B cell (primary cell): ENCODE measurements around the gene KSR1. TPM values are rescaled to one million over a fixed set of nuclear protein-coding genes. Genes with fewer than 3 reads are reported as not detected.
"Not testable (repeated sequence)": the region's sequence is repeated elsewhere in the genome, so short reads cannot be mapped to it uniquely, and the experiment has no call there.

Experiments
- ATAC-seq: fragments of 200-7000 bp; cut with Tn5 transposase; one replicate; pipeline ENCODE4 v1.10.0; 2021; ENCODE audit warnings: low read depth, mild to moderate bottlenecking, moderate number of reproducible peaks, moderate library complexity
- CTCF ChIA-PET: fragments of 350-600 bp; sonication (Branson Sonifier 250); formaldehyde crosslinking; loops from one replicate; lab custom pipeline; 2021; ENCODE audit warnings: antibody characterized with exemption, inconsistent platforms; lab: Charles Lee
- POLR2A ChIA-PET: fragments of 350-600 bp; sonication (Branson Sonifier 250); formaldehyde crosslinking; loops from one replicate; lab custom pipeline; 2021; ENCODE audit warnings: antibody characterized with exemption; lab: Charles Lee
- DNase-seq: peaks from one replicate; pipeline ENCODE4 v3.0.0; 2013
- H2AFZ ChIP-seq: 2 replicates; pipeline ENCODE4 v1.6.1; 2012; ENCODE audit warnings: mild to moderate bottlenecking, low read depth, low read length; ENCODE audit not compliant: insufficient read depth, poor library complexity, severe bottlenecking
- H3K27ac ChIP-seq, 2 donors: 1 replicate in 1 of 2; 2 replicates in 1 of 2; pipeline ENCODE4 v1.5.1; 2012 to 2013; ENCODE audit warnings: low read length in 2 of 2, mild to moderate bottlenecking in 2 of 2, moderate library complexity in 1 of 2
- H3K27me3 ChIP-seq, 4 experiments: fragments of 200-600 bp in 1 of 4; sonication (generic) in 1 of 4; replicated peaks in 1 of 4; 1 replicate in 2 of 4; 2 replicates in 2 of 4; pipeline versions ENCODE4 v1.6.1 to v1.7.0; 2013 to 2016; ENCODE audit warnings: low read length in 3 of 4, mild to moderate bottlenecking in 2 of 4, mixed read lengths in 1 of 4, moderate library complexity in 1 of 4; ENCODE audit not compliant: insufficient read depth in 4 of 4, control insufficient read depth in 3 of 4; ENCODE audit errors: control extremely low read depth in 1 of 4
- H3K36me3 ChIP-seq, 2 experiments: replicated peaks in 1 of 2; 1 replicate in 1 of 2; 2 replicates in 1 of 2; pipeline versions ENCODE4 v1.6.1 to v1.7.1; 2013; ENCODE audit warnings: low read length in 1 of 2; ENCODE audit not compliant: insufficient read depth in 2 of 2, control insufficient read depth in 1 of 2; ENCODE audit errors: control extremely low read depth in 1 of 2, extremely low read depth in 1 of 2
- H3K4me1 ChIP-seq, 2 donors: fragments of 200-600 bp in 1 of 2; sonication (generic) in 1 of 2; 1 replicate in 1 of 2; 2 replicates in 1 of 2; pipeline versions ENCODE4 v1.5.1 to v1.6.1; 2013 to 2017; ENCODE audit warnings: low read length in 2 of 2; ENCODE audit not compliant: control insufficient read depth in 2 of 2, insufficient read depth in 2 of 2
- H3K4me2 ChIP-seq: replicated peaks from 2 replicates; pipeline ENCODE3; 2012; ENCODE audit warnings: mild to moderate bottlenecking, low read depth, low read length; ENCODE audit not compliant: poor library complexity, severe bottlenecking
- H3K4me3 ChIP-seq, 5 experiments: fragments of 200-600 bp in 1 of 5; sonication (generic) in 1 of 5; 1 replicate in 3 of 5; 2 replicates in 2 of 5; pipeline versions ENCODE4 v1.5.1 to v1.7.0; 2011 to 2016; ENCODE audit warnings: low read length in 4 of 5, mild to moderate bottlenecking in 4 of 5, low read depth in 2 of 5, control low read depth in 1 of 5, moderate library complexity in 1 of 5; ENCODE audit not compliant: insufficient read depth in 1 of 5; ENCODE audit errors: control extremely low read depth in 1 of 5, extremely low read depth in 1 of 5
- H3K79me2 ChIP-seq: fragments of 200-600 bp; sonication (generic); one replicate; pipeline ENCODE4 v1.6.0; 2016; ENCODE audit warnings: low read length; ENCODE audit not compliant: control insufficient read depth, insufficient read depth
- H3K9ac ChIP-seq: fragments of 200-600 bp; sonication (generic); 2 replicates; pipeline ENCODE4 v1.6.1; 2017; ENCODE audit warnings: mild to moderate bottlenecking, low read length, moderate library complexity
- H3K9me3 ChIP-seq, 3 donors: one replicate each; pipeline versions ENCODE4 v1.6.1 to v1.7.1; 2013; ENCODE audit warnings: low read length in 2 of 3; ENCODE audit not compliant: control insufficient read depth in 2 of 3, insufficient read depth in 1 of 3; ENCODE audit errors: control extremely low read depth in 1 of 3
- H4K20me1 ChIP-seq: 2 replicates; pipeline ENCODE4 v1.6.0; 2012; ENCODE audit warnings: mild to moderate bottlenecking, low read length; ENCODE audit not compliant: insufficient read depth, control insufficient read depth, poor library complexity, severe bottlenecking
- H3K27ac Mint-ChIP-seq: one replicate; pipeline ENCODE4 v1.8.0; 2021; ENCODE audit warnings: mixed read lengths
- H3K27me3 Mint-ChIP-seq: one replicate; pipeline ENCODE4 v1.8.0; 2021; ENCODE audit warnings: mixed read lengths
- H3K4me1 Mint-ChIP-seq: one replicate; pipeline ENCODE4 v1.8.0; 2021; ENCODE audit warnings: mixed read lengths
- H3K4me3 Mint-ChIP-seq: one replicate; pipeline ENCODE4 v1.8.0; 2021; ENCODE audit warnings: mixed read lengths
- H3K9me3 Mint-ChIP-seq: one replicate; pipeline ENCODE4 v1.8.0; 2022; ENCODE audit warnings: mixed read lengths; ENCODE audit not compliant: insufficient read depth
- EZH2 ChIP-seq: IDR thresholded peaks from 2 replicates; pipeline ENCODE4 v1.6.1; 2012; ENCODE audit warnings: borderline replicate concordance, low read depth, mild to moderate bottlenecking, moderate library complexity, low read length; ENCODE audit not compliant: insufficient read depth, poor library complexity, severe bottlenecking
- WGBS: methylation state at CpG from one replicate; pipeline ENCODE4 v1.1.5; 2013; ENCODE audit warnings: missing lambda C conversion rate; ENCODE audit not compliant: insufficient coverage; 5-methylcytosine and 5-hydroxymethylcytosine counted together
- intact Hi-C: fragments of 100-400 bp; cut with micrococcal nuclease; formaldehyde crosslinking; loops from one replicate; pipeline ENCODE4 v1.10.0; 2022
- polyA plus RNA-seq: library from polyadenylated mRNA; depleted of rRNA; stranded (reverse); fragments of >200 nt; gene quantifications from 2 replicates; pipeline ENCODE4 v1.2.3, GENCODE V29; 2012
- total RNA-seq, 2 donors: library from RNA; stranded (reverse); fragments of 120-200 nt in 1 of 2; gene quantifications; 1 replicate in 1 of 2; 2 replicates in 1 of 2; pipeline versions ENCODE4 v1.2.3 to v1.2.4, GENCODE V29; 2013 to 2022
- TF ChIP-seq, protein P1 (sequence below): fragments of 200-600 bp; IDR thresholded peaks from one replicate; pipeline ENCODE4 v1.8.0; 2022; ENCODE audit warnings: antibody characterized with exemption, mild to moderate bottlenecking

KSR1 gene
- total and polyA plus RNA-seq, 2 donors (not counting 1 experiment from before 2014, with no cell fraction given): 27.5 to 85.6 TPM

GRCh38 chr17:27640790-27641189 is 184.5 kb downstream of the KSR1 start:
- H3K27me3 ChIP-seq: no peaks in the 10 kb centered on the region
- no peak for ATAC-seq
- no peak overlapping the region for H3K27ac Mint-ChIP-seq
- no peaks in the 10 kb centered on the region for H3K27me3 Mint-ChIP-seq
- peaks cover 17% of the 10 kb centered on the region for H3K79me2 ChIP-seq
- no peak overlapping the region for H3K4me3 Mint-ChIP-seq
- peaks cover 2 to 36% of the 10 kb centered on the region in 2 experiments for H3K36me3 ChIP-seq
- H3K4me1 ChIP-seq: peaks cover 5% of the 10 kb centered on the region in 2 donors
- H3K9me3 Mint-ChIP-seq: no peaks in the 10 kb centered on the region
- WGBS: 100% methylated on average over 1 of the region's 4 CpGs
- no peak overlapping the region for H3K9ac ChIP-seq
- no peak overlapping the region for H3K27ac ChIP-seq
- H3K4me2 ChIP-seq: no peak overlapping the region
- peaks cover 5% of the 10 kb centered on the region for H3K4me1 Mint-ChIP-seq
- no peak overlapping the region for H2AFZ ChIP-seq
- TF ChIP-seq, protein P1, sequence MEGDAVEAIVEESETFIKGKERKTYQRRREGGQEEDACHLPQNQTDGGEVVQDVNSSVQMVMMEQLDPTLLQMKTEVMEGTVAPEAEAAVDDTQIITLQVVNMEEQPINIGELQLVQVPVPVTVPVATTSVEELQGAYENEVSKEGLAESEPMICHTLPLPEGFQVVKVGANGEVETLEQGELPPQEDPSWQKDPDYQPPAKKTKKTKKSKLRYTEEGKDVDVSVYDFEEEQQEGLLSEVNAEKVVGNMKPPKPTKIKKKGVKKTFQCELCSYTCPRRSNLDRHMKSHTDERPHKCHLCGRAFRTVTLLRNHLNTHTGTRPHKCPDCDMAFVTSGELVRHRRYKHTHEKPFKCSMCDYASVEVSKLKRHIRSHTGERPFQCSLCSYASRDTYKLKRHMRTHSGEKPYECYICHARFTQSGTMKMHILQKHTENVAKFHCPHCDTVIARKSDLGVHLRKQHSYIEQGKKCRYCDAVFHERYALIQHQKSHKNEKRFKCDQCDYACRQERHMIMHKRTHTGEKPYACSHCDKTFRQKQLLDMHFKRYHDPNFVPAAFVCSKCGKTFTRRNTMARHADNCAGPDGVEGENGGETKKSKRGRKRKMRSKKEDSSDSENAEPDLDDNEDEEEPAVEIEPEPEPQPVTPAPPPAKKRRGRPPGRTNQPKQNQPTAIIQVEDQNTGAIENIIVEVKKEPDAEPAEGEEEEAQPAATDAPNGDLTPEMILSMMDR: no peak
- TF ChIP-seq EZH2: no peak
- H4K20me1 ChIP-seq: no peaks in the 10 kb centered on the region
- CTCF ChIA-PET: interaction anchor here (1.0 to 1.9 kb wide), 5 partner anchors 11 to 404 kb away, joined by 3 to 6 read pairs (median 3); no protein-coding TSS in a partner anchor
- no peaks in the 10 kb centered on the region for H3K9me3 ChIP-seq
- no peak overlapping the region for H3K4me3 ChIP-seq
- intact Hi-C loops: no loop called here
- no peak for DNase-seq
- POLR2A ChIA-PET: no interaction called here

DNA sequence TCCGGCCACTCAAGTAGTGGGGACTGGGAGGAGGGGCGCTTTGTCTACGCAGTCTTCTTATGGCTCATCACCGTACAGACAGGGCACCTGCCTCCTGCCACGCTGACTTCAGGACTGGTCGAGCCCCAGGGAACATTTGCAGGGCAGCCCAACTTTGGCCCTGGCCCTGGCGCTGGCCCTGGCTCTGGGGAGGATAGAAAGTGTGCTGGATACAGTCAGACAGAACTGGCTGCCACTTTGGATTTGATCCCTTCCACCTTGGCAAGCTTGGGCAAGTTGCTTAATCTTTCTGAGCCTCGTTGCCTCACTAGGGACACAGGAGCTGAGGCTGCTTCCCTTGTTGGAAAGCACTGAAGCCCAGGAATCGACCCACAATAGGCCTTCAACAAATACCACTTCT is 188.3 kb downstream of the KSR1 start:
- H3K4me2 ChIP-seq: no peak overlapping the region
- H3K9ac ChIP-seq: no peak overlapping the region
- CTCF ChIA-PET: interaction anchor here (14.5 kb wide), 1 partner anchor 40 kb away, joined by 395 read pairs; no protein-coding TSS in a partner anchor
- intact Hi-C loops: no loop called here
- no peak for ATAC-seq
- H3K36me3 ChIP-seq: peaks cover 2 to 51% of the 10 kb centered on the region in 2 experiments
- no peak overlapping the region for H3K27ac ChIP-seq
- no peaks in the 10 kb centered on the region for H3K4me1 ChIP-seq
- H3K27me3 ChIP-seq: no peaks in the 10 kb centered on the region
- no peaks in the 10 kb centered on the region for H4K20me1 ChIP-seq
- Mint-ChIP-seq H3K9me3 (no peaks in the 10 kb centered on the region), H3K4me1 (peaks cover 6% of the 10 kb centered on the region), H3K27me3 (no peaks in the 10 kb centered on the region), H3K4me3 (no peak overlapping the region), H3K27ac (no peak overlapping the region)
- H3K79me2 ChIP-seq: no peaks in the 10 kb centered on the region
- no peak for DNase-seq
- no peaks in the 10 kb centered on the region for H3K9me3 ChIP-seq
- no peak for TF ChIP-seq EZH2
- TF ChIP-seq, protein P1: no peak
- no peak overlapping the region for H3K4me3 ChIP-seq
- no peak overlapping the region for H2AFZ ChIP-seq
- WGBS: 89% methylated on average over 6 of the region's 9 CpGs
- POLR2A ChIA-PET: no interaction called here

DNA sequence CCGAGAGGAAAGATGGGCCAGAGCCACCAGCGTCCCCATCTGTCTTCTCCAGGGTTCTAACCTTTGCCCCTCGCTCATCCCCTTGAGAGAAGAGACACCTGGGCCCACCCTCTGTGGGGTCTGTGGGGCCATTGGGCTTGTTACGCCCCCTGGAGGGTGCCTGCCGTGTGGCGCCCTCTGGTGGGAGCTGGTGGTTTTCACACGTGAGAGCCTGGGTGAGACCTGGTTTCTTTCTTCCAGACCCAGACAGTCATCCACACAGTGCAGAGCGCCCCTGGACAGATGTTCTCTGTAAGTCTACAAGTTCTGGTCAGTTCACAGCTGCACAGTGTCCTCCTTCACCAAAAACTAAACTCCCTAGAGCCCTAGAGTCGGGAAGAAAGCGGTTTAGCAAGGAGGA is 189.4 kb downstream of the KSR1 start:
- H3K9me3 ChIP-seq, intact Hi-C loops, H3K4me1 Mint-ChIP-seq, H4K20me1 ChIP-seq, H3K27ac ChIP-seq, H3K27ac Mint-ChIP-seq, H3K4me1 ChIP-seq, H3K79me2 ChIP-seq, H3K27me3 Mint-ChIP-seq, H2AFZ ChIP-seq, DNase-seq, H3K9me3 Mint-ChIP-seq, H3K9ac ChIP-seq, H3K4me3 ChIP-seq, H3K4me2 ChIP-seq, H3K4me3 Mint-ChIP-seq, H3K27me3 ChIP-seq, POLR2A ChIA-PET: not testable (repeated sequence)
- H3K36me3 ChIP-seq: peaks cover 1 to 43% of the 10 kb centered on the region in 2 experiments
- WGBS: no CpG with 5 or more reads among the region's 10 CpGs
- ATAC-seq: peak; percentile 43
- CTCF ChIA-PET: interaction anchor here (1.4 to 14.5 kb wide), 2 partner anchors 9 to 41 kb away, joined by 3 to 395 read pairs; no protein-coding TSS in a partner anchor
